RWPE2 (cell line): Measurements from ENCODE around the gene MRPS35.

ENCODE experiments used
- ATAC-seq: fragments of 200-7000 bp; cut with Tn5 transposase; 3 replicates; pipeline ENCODE4 v1.9.1; 2021; ENCODE audit warnings: low read depth
- DNase-seq: peaks from one replicate; pipeline ENCODE4 v3.0.0-alpha.2; 2020; ENCODE audit warnings: low spot score
- H3K27ac ChIP-seq: fragments of 450-650 bp; 2 replicates; pipeline ENCODE4 v1.5.1; 2017; ENCODE audit warnings: mild to moderate bottlenecking; ENCODE audit not compliant: poor library complexity, severe bottlenecking
- H3K27me3 ChIP-seq: fragments of 250-450 bp; sonication (Bioruptor Pico); 2 replicates; pipeline ENCODE4 v1.5.1; 2021; ENCODE audit warnings: mild to moderate bottlenecking, moderate library complexity; ENCODE audit not compliant: insufficient read depth, poor library complexity, severe bottlenecking
- H3K36me3 ChIP-seq: fragments of 250-450 bp; sonication (Bioruptor Pico); 2 replicates; pipeline ENCODE4 v1.5.1; 2020; ENCODE audit warnings: low read depth, mild to moderate bottlenecking, moderate library complexity
- H3K4me1 ChIP-seq: fragments of 250-450 bp; sonication (Bioruptor Pico); 2 replicates; pipeline ENCODE4 v1.5.1; 2021; ENCODE audit warnings: mild to moderate bottlenecking, moderate library complexity; ENCODE audit not compliant: insufficient read depth, poor library complexity, severe bottlenecking
- H3K4me3 ChIP-seq: fragments of 250-450 bp; sonication (Bioruptor Pico); 2 replicates; pipeline ENCODE4 v1.5.1; 2021; ENCODE audit warnings: mild to moderate bottlenecking, moderate library complexity; ENCODE audit not compliant: severe bottlenecking
- H3K9me3 ChIP-seq: fragments of 250-450 bp; sonication (Bioruptor Pico); 2 replicates; pipeline ENCODE4 v1.5.1; 2021; ENCODE audit warnings: mild to moderate bottlenecking, moderate library complexity; ENCODE audit not compliant: severe bottlenecking
- CTCF ChIP-seq: fragments of 450-650 bp; IDR thresholded peaks from one replicate; pipeline ENCODE4 v1.5.1; 2017; ENCODE audit warnings: mild to moderate bottlenecking, moderate library complexity; ENCODE audit not compliant: poor library complexity, severe bottlenecking

MRPS35 gene

GRCh38 chr12:27672643-27673042 lies 38.0 kb upstream of the MRPS35 start:
- peaks cover 7% of the 10 kb centered on the region for H3K36me3 ChIP-seq
- H3K27ac ChIP-seq = no peak overlapping the region
- DNase-seq = no peak
- no peaks in the 10 kb centered on the region for H3K27me3 ChIP-seq
- no peak for ATAC-seq
- no peaks in the 10 kb centered on the region for H3K4me1 ChIP-seq
- TF ChIP-seq CTCF = no peak
- no peak overlapping the region for H3K4me3 ChIP-seq
- H3K9me3 ChIP-seq = no peaks in the 10 kb centered on the region

- no peak overlapping the region for H3K4me3 ChIP-seq
- DNase-seq (no peak), ATAC-seq (no peak)
- H3K9me3 ChIP-seq = no peaks in the 10 kb centered on the region
- no peaks in the 10 kb centered on the region for H3K27me3 ChIP-seq
- no peak overlapping the region for H3K27ac ChIP-seq
- TF ChIP-seq CTCF = no peak
- H3K4me1 ChIP-seq = no peaks in the 10 kb centered on the region
- peaks cover 7% of the 10 kb centered on the region for H3K36me3 ChIP-seq
Measured at GRCh38 chr12:27673101-27673718, 37.4 kb upstream of the MRPS35 start.

- Histone ChIP-seq H3K27me3 (no peaks in the 10 kb centered on the region), H3K4me3 (no peak overlapping the region), H3K36me3 (peaks cover 10% of the 10 kb centered on the region), H3K9me3 (no peaks in the 10 kb centered on the region), H3K27ac (no peak overlapping the region), H3K4me1 (no peaks in the 10 kb centered on the region)
- no peak for TF ChIP-seq CTCF
- no peak for DNase-seq
- no peak for ATAC-seq
Measured at GRCh38 chr12:27674989-27675388, 35.6 kb upstream of the MRPS35 start.

- Histone ChIP-seq H3K9me3 (no peaks in the 10 kb centered on the region), H3K27me3 (no peaks in the 10 kb centered on the region), H3K4me3 (no peak overlapping the region), H3K27ac (no peak overlapping the region), H3K4me1 (no peaks in the 10 kb centered on the region), H3K36me3 (peaks cover 25% of the 10 kb centered on the region)
- TF ChIP-seq CTCF = no peak
- ATAC-seq (no peak), DNase-seq (no peak)
Measured at GRCh38 chr12:27680619-27681018, 30.0 kb upstream of the MRPS35 start.

GRCh38 chr12:27682534-27682933 lies 28.1 kb upstream of the MRPS35 start:
- no peak for DNase-seq
- no peak overlapping the region for H3K27ac ChIP-seq
- no peaks in the 10 kb centered on the region for H3K27me3 ChIP-seq
- ATAC-seq = no peak
- H3K36me3 ChIP-seq = peaks cover 29% of the 10 kb centered on the region
- TF ChIP-seq CTCF = no peak
- no peak overlapping the region for H3K4me3 ChIP-seq
- H3K9me3 ChIP-seq = no peaks in the 10 kb centered on the region
- no peaks in the 10 kb centered on the region for H3K4me1 ChIP-seq
